GM12878 (cell line): ENCODE measurements around the gene IL4. TPM values are rescaled to one million over a fixed set of nuclear protein-coding genes. Genes with fewer than 3 reads are reported as not detected.
A peak's percentile ranks its signal among the peaks of the same experiment; 100 is the strongest.

ENCODE experiments used
- ATAC-seq: fragments of 200-7000 bp; cut with Tn5 transposase; 3 replicates; pipeline ENCODE4 v1.9.1; 2020; ENCODE audit warnings: mild to moderate bottlenecking, moderate library complexity
- BruUV-seq: library from RNA; stranded (reverse); fragments of 400-500 nt; replicated peaks from 2 replicates; lab custom pipeline; 2021; lab: Mats Ljungman, UMichigan
- CTCF ChIA-PET: fragments of 300-600 bp; sonication (Branson Sonifier 250); formaldehyde crosslinking; extraction: SDS; loops from one replicate; lab custom pipeline; 2021; ENCODE audit warnings: inconsistent platforms; lab: Yijun Ruan, JAX
- POLR2A ChIA-PET: fragments of 350-600 bp; formaldehyde crosslinking; extraction: SDS; loops from one replicate; lab custom pipeline; 2021; ENCODE audit warnings: inconsistent platforms; lab: Charles Lee
- RAD21 ChIA-PET: fragments of 300-600 bp; sonication (Branson Sonifier 250); formaldehyde crosslinking; loops from one replicate; lab custom pipeline; 2023; ENCODE audit warnings: antibody characterized with exemption; ENCODE audit not compliant: unreplicated experiment; lab: Charles Lee
- SMC1A ChIA-PET: fragments of 300-600 bp; sonication (Branson Sonifier 250); formaldehyde crosslinking; loops from one replicate; lab custom pipeline; 2023; ENCODE audit not compliant: unreplicated experiment, uncharacterized antibody; lab: Charles Lee
- DNase-seq: peaks from one replicate; pipeline ENCODE4 v3.0.0-alpha.2; 2011; ENCODE audit warnings: low read depth, low spot score
- FAIRE-seq: peaks from 3 replicates; lab custom pipeline; 2011; peaks lifted over from hg19 to GRCh38; lab: Jason Lieb, UNC
- H2AFZ ChIP-seq: 2 replicates; pipeline ENCODE4 v1.6.0; 2011; ENCODE audit warnings: low read depth, low read length, control low read depth; ENCODE audit not compliant: control insufficient read depth
- H3K27ac ChIP-seq: 2 replicates; pipeline ENCODE4 v1.5.1; 2011; ENCODE audit warnings: control low read depth; ENCODE audit not compliant: control insufficient read depth, insufficient read depth
- H3K27me3 ChIP-seq, 2 experiments: replicated peaks in 1 of 2; 2 replicates each; pipeline versions ENCODE4 v1.6.0 to v1.6.1; 2011; ENCODE audit warnings: low read length in 1 of 2; ENCODE audit not compliant: control insufficient read depth in 2 of 2, insufficient read depth in 2 of 2
- H3K36me3 ChIP-seq, 2 experiments: 2 replicates each; pipeline ENCODE4 v1.5.1; 2011; ENCODE audit warnings: low read length in 1 of 2; ENCODE audit not compliant: control insufficient read depth in 2 of 2, insufficient read depth in 2 of 2
- H3K4me1 ChIP-seq: 2 replicates; pipeline ENCODE4 v1.6.1; 2011; ENCODE audit warnings: mild to moderate bottlenecking, low read length, moderate library complexity, mixed read lengths; ENCODE audit not compliant: control insufficient read depth, insufficient read depth
- H3K4me2 ChIP-seq: 2 replicates; pipeline ENCODE4 v1.6.0; 2011; ENCODE audit warnings: control low read depth; ENCODE audit not compliant: control insufficient read depth, insufficient read depth
- H3K4me3 ChIP-seq: fragments of 200-600 bp; sonication (generic); 2 replicates; pipeline ENCODE4 v1.5.1; 2016
- H3K79me2 ChIP-seq: 2 replicates; pipeline ENCODE4 v1.6.0; 2011; ENCODE audit warnings: low read length; ENCODE audit not compliant: control insufficient read depth, insufficient read depth
- H3K9ac ChIP-seq: 2 replicates; pipeline ENCODE4 v1.8.0; 2011; ENCODE audit warnings: low read length, control low read depth, mixed read lengths; ENCODE audit not compliant: control insufficient read depth, insufficient read depth
- H3K9me3 ChIP-seq: replicated peaks from 3 replicates; pipeline ENCODE4 v1.5.1; 2011; ENCODE audit warnings: mild to moderate bottlenecking, low read length; ENCODE audit not compliant: control insufficient read depth, insufficient read depth
- H4K20me1 ChIP-seq: 2 replicates; pipeline ENCODE4 v1.6.0; 2011; ENCODE audit not compliant: control insufficient read depth, insufficient read depth
- ATF3 ChIP-seq: IDR thresholded peaks from 2 replicates; pipeline ENCODE4 v1.6.1; 2011; ENCODE audit warnings: low read depth, mild to moderate bottlenecking, low read length, moderate library complexity, borderline replicate concordance; ENCODE audit errors: extremely low read depth
- MLLT1 ChIP-seq: fragments of 450-650 bp; IDR thresholded peaks from 2 replicates; pipeline ENCODE4 v1.6.1; 2016; ENCODE audit warnings: mild to moderate bottlenecking
- WGBS: methylation state at CpG from one replicate; pipeline ENCODE4 v1.1.6; 2016; ENCODE audit warnings: low lambda C conversion rate; ENCODE audit not compliant: insufficient replicate concordance, insufficient coverage; ENCODE audit errors: missing lambda C conversion rate; 5-methylcytosine and 5-hydroxymethylcytosine counted together
- in situ Hi-C: fragments of 300-500 bp; cut with MboI; formaldehyde crosslinking; loops from 9 replicates; pipeline ENCODE4 v1.14.3; 2018; ENCODE audit warnings: mixed read lengths
- intact Hi-C: fragments of 100-400 bp; cut with micrococcal nuclease; formaldehyde crosslinking; loops from one replicate; pipeline ENCODE4 v1.14.2; 2022; ENCODE audit not compliant: unreplicated experiment
- polyA plus RNA-seq, 11 experiments: library from polyadenylated mRNA; depleted of rRNA in 4 of 11; unstranded in 6 of 11; stranded (reverse) in 5 of 11; fragments of >200 nt; fragmentation: Nextera tagmentation in 4 of 11; fragmentation: Illumina TruSeq in 1 of 11; extraction: Ambion mirVana in 4 of 11; extraction: Trizol in 1 of 11; gene quantifications; 1 replicate in 1 of 11; 2 replicates in 10 of 11; pipeline versions ENCODE4 v1.2.1 to v1.2.3, GENCODE V29; 2011 to 2016; ENCODE audit warnings: inconsistent platforms in 2 of 11, missing spikeins in 2 of 11, low read depth in 1 of 11
- total RNA-seq, 4 experiments: library from RNA; depleted of rRNA in 3 of 4; stranded (reverse); fragments of >200 nt in 3 of 4; fragmentation: Illumina TruSeq in 1 of 4; extraction: Trizol in 1 of 4; gene quantifications; 2 replicates each; pipeline versions ENCODE4 v1.2.1 to v1.2.3, GENCODE V29; 2013 to 2021

Gene IL4
- total and polyA plus RNA-seq, 10 of the 15 experiments (the other 5 are each of a cell fraction or from before 2014, with no cell fraction given), result 0.20 to 0.80 (median 0.50) TPM; not detected in 7

GRCh38 chr5:132665574-132666080 lies 8.2 kb upstream of the IL4 start:
- Histone ChIP-seq H4K20me1 (no peaks in the 10 kb centered on the region), H2AFZ (no peak overlapping the region)
- in situ Hi-C loops, result no loop called here

More at GRCh38 chr5:132665574-132666080, 8.2 kb upstream of the IL4 start:
- Histone ChIP-seq H3K4me1 (peaks cover 47% of the 10 kb centered on the region), H3K27me3 (no peaks in the 10 kb centered on the region), H3K36me3 (no peaks in the 10 kb centered on the region), H3K4me2 (no peak overlapping the region), H3K4me3 (no peak overlapping the region), H3K9me3 (no peaks in the 10 kb centered on the region), H3K9ac (no peak overlapping the region), H3K79me2 (no peaks in the 10 kb centered on the region), H3K27ac (no peak overlapping the region)
- DNase-seq (no peak), FAIRE-seq (no peak), ATAC-seq (no peak)
- intact Hi-C loops, result no loop called here
- 96% methylated on average over 21 of the region's 21 CpGs for WGBS
- CTCF ChIA-PET, result interaction anchor here (0.7 to 7.0 kb wide), 3 partner anchors 9 to 139 kb away, joined by 3 to 57 read pairs (median 4); partner anchors contain the start of gene IL4
- POLR2A ChIA-PET, result interaction anchor here (0.8 to 10.8 kb wide), 3 partner anchors 9 to 115 kb away, joined by 3 to 118 read pairs (median 25); partner anchors contain the start of gene IL4
- SMC1A ChIA-PET, result interaction anchor here (1.0 to 12.1 kb wide), 8 partner anchors 9 to 87 kb away, joined by 3 to 156 read pairs (median 30); partner anchors contain the start of genes IL4 and KIF3A
- RAD21 ChIA-PET, result interaction anchor here (2.4 to 9.2 kb wide), 8 partner anchors 10 to 154 kb away, joined by 11 to 148 read pairs (median 65); partner anchors contain the start of genes CCNI2, IL4 and KIF3A
- BruUV-seq, result no TSS peak
- TF ChIP-seq ATF3 (no peak), MLLT1 (peak; percentile 71)
